DND-41 (cell line): ENCODE results near the gene AUTS2.

Source experiments
- ATAC-seq: fragments of 200-7000 bp; cut with Tn5 transposase; 3 replicates; pipeline ENCODE4 v1.9.1; 2021; ENCODE audit warnings: low read depth; ENCODE audit not compliant: insufficient read depth
- DNase-seq: peaks from one replicate; pipeline ENCODE4 v3.0.0-alpha.2; 2020
- H2AFZ ChIP-seq: 2 replicates; pipeline ENCODE4 v1.6.0; 2012; ENCODE audit warnings: low read depth, low read length
- H3K27ac ChIP-seq: 2 replicates; pipeline ENCODE4 v1.5.1; 2012; ENCODE audit warnings: low read length, inconsistent platforms
- H3K27me3 ChIP-seq: fragments of 200-600 bp; sonication (generic); 2 replicates; pipeline ENCODE4 v1.6.0; 2012; ENCODE audit warnings: low read length, mild to moderate bottlenecking, inconsistent platforms; ENCODE audit not compliant: insufficient read depth, poor library complexity
- H3K36me3 ChIP-seq: 2 replicates; pipeline ENCODE4 v1.5.1; 2012; ENCODE audit warnings: low read length, inconsistent platforms; ENCODE audit not compliant: insufficient read depth
- H3K4me1 ChIP-seq: 2 replicates; pipeline ENCODE4 v1.5.1; 2012; ENCODE audit warnings: mild to moderate bottlenecking, low read length; ENCODE audit not compliant: insufficient read depth
- H3K4me2 ChIP-seq: 2 replicates; pipeline ENCODE4 v1.6.0; 2012; ENCODE audit warnings: mild to moderate bottlenecking, moderate library complexity, low read length, inconsistent platforms; ENCODE audit not compliant: insufficient read depth
- H3K4me3 ChIP-seq, 2 experiments: fragments of 200-600 bp in 1 of 2; shearing (Covaris generic) in 1 of 2; 2 replicates each; pipeline ENCODE4 v1.5.1; 2012 to 2016; ENCODE audit warnings: inconsistent platforms in 2 of 2, low read length in 2 of 2, mild to moderate bottlenecking in 2 of 2, low read depth in 1 of 2, moderate library complexity in 1 of 2
- H3K79me2 ChIP-seq: 2 replicates; pipeline ENCODE4 v1.6.0; 2012; ENCODE audit warnings: low read length, inconsistent platforms; ENCODE audit not compliant: insufficient read depth
- H3K9ac ChIP-seq: 2 replicates; pipeline ENCODE4 v1.6.0; 2012; ENCODE audit warnings: low read depth, mild to moderate bottlenecking, inconsistent platforms, low read length, moderate library complexity
- H3K9me3 ChIP-seq: 2 replicates; pipeline ENCODE4 v1.5.1; 2012; ENCODE audit warnings: low read length, moderate library complexity, mild to moderate bottlenecking, inconsistent platforms; ENCODE audit not compliant: insufficient read depth, severe bottlenecking
- H4K20me1 ChIP-seq: 2 replicates; pipeline ENCODE4 v1.6.0; 2012; ENCODE audit warnings: low read length; ENCODE audit not compliant: insufficient read depth
- EZH2 ChIP-seq: IDR thresholded peaks from 3 replicates; pipeline ENCODE4 v1.6.1; 2012; ENCODE audit warnings: borderline replicate concordance, low read depth, mild to moderate bottlenecking, moderate library complexity, low read length, inconsistent platforms; ENCODE audit not compliant: severe bottlenecking
- TF ChIP-seq, protein P1 (sequence below): IDR thresholded peaks from 2 replicates; pipeline ENCODE4 v1.5.1; 2012; ENCODE audit warnings: borderline replicate concordance, low read length, moderate library complexity, mild to moderate bottlenecking; ENCODE audit not compliant: poor library complexity, severe bottlenecking; ENCODE audit errors: extremely low read depth

Gene AUTS2

DNA sequence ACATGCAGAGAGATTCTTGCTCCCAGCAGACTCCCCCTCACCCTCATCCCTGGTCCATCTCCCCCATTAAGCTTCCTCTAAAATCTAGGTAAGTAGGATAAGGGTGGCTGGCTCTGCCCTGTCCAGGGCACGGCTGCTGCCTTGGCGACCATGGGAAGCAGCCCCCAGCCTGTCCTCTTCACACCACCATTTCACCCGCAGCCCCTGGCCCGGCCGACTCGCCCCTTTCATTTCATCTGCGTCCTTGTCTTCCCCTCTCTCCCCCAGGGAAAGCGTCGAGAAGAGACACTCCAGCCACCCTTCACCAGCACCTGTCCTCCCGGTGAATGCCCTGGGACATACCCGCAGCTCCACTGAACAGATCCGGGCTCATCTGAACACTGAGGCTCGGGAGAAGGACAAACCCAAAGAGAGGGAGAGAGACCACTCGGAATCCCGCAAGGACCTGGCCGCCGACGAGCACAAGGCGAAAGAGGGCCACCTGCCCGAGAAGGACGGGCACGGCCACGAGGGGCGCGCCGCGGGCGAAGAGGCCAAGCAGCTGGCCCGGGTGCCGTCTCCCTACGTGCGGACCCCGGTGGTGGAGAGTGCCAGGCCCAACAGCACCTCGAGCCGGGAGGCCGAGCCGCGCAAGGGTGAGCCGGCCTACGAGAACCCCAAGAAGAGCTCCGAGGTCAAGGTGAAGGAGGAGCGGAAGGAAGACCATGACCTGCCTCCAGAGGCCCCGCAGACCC, 1191.4 kb downstream of the AUTS2 start:
- 0 out of 2 replicates have a peak, but pooled peaks cover 3% of the 10 kb centered on the region for H4K20me1 ChIP-seq
- H3K27ac ChIP-seq: no peak overlapping the region
- H3K9ac ChIP-seq: no peak overlapping the region
- peaks cover 92% of the 10 kb centered on the region for H3K36me3 ChIP-seq
- no peak overlapping the region for H2AFZ ChIP-seq
- no peaks in the 10 kb centered on the region for H3K27me3 ChIP-seq
- H3K79me2 ChIP-seq: no peaks in the 10 kb centered on the region
- TF ChIP-seq, protein P1, sequence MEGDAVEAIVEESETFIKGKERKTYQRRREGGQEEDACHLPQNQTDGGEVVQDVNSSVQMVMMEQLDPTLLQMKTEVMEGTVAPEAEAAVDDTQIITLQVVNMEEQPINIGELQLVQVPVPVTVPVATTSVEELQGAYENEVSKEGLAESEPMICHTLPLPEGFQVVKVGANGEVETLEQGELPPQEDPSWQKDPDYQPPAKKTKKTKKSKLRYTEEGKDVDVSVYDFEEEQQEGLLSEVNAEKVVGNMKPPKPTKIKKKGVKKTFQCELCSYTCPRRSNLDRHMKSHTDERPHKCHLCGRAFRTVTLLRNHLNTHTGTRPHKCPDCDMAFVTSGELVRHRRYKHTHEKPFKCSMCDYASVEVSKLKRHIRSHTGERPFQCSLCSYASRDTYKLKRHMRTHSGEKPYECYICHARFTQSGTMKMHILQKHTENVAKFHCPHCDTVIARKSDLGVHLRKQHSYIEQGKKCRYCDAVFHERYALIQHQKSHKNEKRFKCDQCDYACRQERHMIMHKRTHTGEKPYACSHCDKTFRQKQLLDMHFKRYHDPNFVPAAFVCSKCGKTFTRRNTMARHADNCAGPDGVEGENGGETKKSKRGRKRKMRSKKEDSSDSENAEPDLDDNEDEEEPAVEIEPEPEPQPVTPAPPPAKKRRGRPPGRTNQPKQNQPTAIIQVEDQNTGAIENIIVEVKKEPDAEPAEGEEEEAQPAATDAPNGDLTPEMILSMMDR: no peak
- no peak for TF ChIP-seq EZH2
- no peaks in the 10 kb centered on the region for H3K9me3 ChIP-seq
- H3K4me1 ChIP-seq: no peaks in the 10 kb centered on the region
- no peak overlapping the region for H3K4me2 ChIP-seq
- ATAC-seq (no peak), DNase-seq (no peak)
- no peak overlapping the region for H3K4me3 ChIP-seq

DNA sequence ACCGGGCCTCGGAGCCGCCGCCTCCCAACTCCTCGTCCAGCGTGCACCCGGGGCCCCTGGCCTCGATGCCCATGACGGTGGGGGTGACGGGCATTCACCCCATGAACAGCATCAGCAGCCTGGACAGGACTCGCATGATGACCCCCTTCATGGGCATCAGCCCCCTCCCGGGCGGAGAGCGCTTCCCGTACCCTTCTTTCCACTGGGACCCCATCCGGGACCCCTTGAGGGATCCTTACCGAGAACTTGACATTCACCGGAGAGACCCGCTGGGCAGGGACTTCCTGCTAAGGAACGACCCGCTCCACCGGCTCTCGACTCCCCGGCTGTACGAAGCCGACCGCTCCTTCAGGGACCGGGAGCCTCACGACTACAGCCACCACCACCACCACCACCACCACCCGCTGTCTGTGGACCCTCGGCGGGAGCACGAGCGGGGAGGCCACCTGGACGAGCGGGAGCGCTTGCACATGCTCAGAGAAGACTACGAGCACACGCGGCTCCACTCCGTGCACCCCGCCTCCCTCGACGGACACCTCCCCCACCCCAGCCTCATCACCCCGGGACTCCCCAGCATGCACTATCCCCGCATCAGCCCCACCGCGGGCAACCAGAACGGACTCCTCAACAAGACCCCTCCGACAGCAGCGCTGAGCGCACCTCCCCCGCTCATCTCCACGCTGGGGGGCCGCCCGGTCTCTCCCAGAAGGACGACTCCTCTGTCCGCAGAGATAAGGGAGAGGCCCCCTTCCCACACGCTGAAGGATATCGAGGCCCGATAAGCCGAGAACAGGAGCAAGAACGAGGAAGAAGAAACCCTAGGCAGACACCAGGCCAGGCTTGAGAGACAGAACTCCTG, 1192.2 kb downstream of the AUTS2 start:
- Histone ChIP-seq H2AFZ (no peak overlapping the region), H3K9ac (no peak overlapping the region)
- TF ChIP-seq EZH2: no peak
- TF ChIP-seq, protein P1: no peak

DNA sequence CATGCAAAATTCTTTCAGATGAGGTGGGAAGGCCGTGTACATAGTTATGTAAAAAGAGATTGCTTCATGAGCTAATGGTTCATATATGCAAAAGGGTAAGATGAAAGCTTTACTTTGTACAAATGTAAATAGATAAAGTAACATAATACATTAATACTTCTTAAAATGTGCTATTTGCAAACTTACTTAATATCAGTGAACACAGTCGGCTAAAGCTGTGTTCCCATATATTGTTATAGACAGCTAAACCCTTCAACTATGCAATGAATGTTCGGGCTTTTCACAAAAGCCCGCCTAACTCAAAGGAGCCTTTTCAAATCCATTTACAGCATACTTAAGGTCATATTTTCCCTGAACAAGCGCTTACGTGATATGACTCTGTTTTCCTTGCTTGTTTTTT, 1193.1 kb downstream of the AUTS2 start:
- ATAC-seq (no peak), DNase-seq (no peak)
- Histone ChIP-seq H3K9me3 (no peaks in the 10 kb centered on the region), H3K4me1 (no peaks in the 10 kb centered on the region), H3K27me3 (no peaks in the 10 kb centered on the region), H3K9ac (no peak overlapping the region), H3K4me3 (no peak overlapping the region), H3K79me2 (no peaks in the 10 kb centered on the region), H3K36me3 (peaks cover 78% of the 10 kb centered on the region), H2AFZ (no peak overlapping the region), H3K4me2 (no peak overlapping the region), H4K20me1 (0 out of 2 replicates have a peak, but pooled peaks cover 3% of the 10 kb centered on the region), H3K27ac (no peak overlapping the region)
- TF ChIP-seq EZH2: no peak
- TF ChIP-seq, protein P1: no peak

More for the DNA sequence above, 1192.2 kb downstream of the AUTS2 start:
- H3K4me1 ChIP-seq: no peaks in the 10 kb centered on the region
- ATAC-seq (no peak), DNase-seq (no peak)
- no peak overlapping the region for H3K27ac ChIP-seq
- H3K4me2 ChIP-seq: no peak overlapping the region
- H3K27me3 ChIP-seq: no peaks in the 10 kb centered on the region
- no peaks in the 10 kb centered on the region for H3K79me2 ChIP-seq
- H3K36me3 ChIP-seq: peaks cover 84% of the 10 kb centered on the region
- no peaks in the 10 kb centered on the region for H3K9me3 ChIP-seq
- H3K4me3 ChIP-seq: no peak overlapping the region
- 0 out of 2 replicates have a peak, but pooled peaks cover 3% of the 10 kb centered on the region for H4K20me1 ChIP-seq
